HCT116 (cell line): ENCODE results near the gene SSC4D. TPM values are rescaled to one million over a fixed set of nuclear protein-coding genes. Genes with fewer than 3 reads are reported as not detected.

Experiments used
- ATAC-seq: fragments of 200-7000 bp; cut with Tn5 transposase; 2 replicates; pipeline ENCODE4 v1.9.1; 2020; ENCODE audit warnings: mild to moderate bottlenecking, moderate library complexity
- BruUV-seq: library from RNA; stranded (reverse); fragments of 400-500 nt; replicated peaks from 2 replicates; lab custom pipeline; 2021; lab: Mats Ljungman, UMichigan
- CTCF ChIA-PET: fragments of 300-600 bp; sonication (Branson Sonifier 250); formaldehyde crosslinking; loops from one replicate; lab custom pipeline; 2021; ENCODE audit warnings: antibody characterized with exemption; lab: Charles Lee
- POLR2A ChIA-PET: fragments of 300-600, 350-600 bp; sonication (Branson Sonifier 250); formaldehyde crosslinking; loops from one replicate; lab custom pipeline; 2021; ENCODE audit warnings: antibody characterized with exemption; lab: Charles Lee
- RAD21 ChIA-PET, 2 experiments: fragments of 300-600 bp; sonication (Branson Sonifier 250); formaldehyde crosslinking; loops; one replicate each; lab custom pipeline; 2023; ENCODE audit warnings: low total read pairs in 2 of 2; ENCODE audit not compliant: uncharacterized antibody in 2 of 2, unreplicated experiment in 2 of 2, low non-redundant PET in 1 of 2; lab: Charles Lee
- DNase-seq: peaks from one replicate; pipeline ENCODE4 v3.0.0-alpha.2; 2010; ENCODE audit warnings: low read depth, low spot score
- H2AFZ ChIP-seq: fragments of 200-600 bp; shearing (Covaris generic), sonication (generic); 2 replicates; pipeline ENCODE4 v1.6.1; 2017; ENCODE audit warnings: low read depth, mixed run types, mixed read lengths, antibody characterized with exemption, low read length; ENCODE audit not compliant: poor library complexity, severe bottlenecking
- H3K27ac ChIP-seq: 2 replicates; pipeline ENCODE4 v1.5.1; 2012; ENCODE audit warnings: low read depth, low read length
- H3K27me3 ChIP-seq: fragments of 200-600 bp; sonication (generic); 2 replicates; pipeline ENCODE4 v1.6.1; 2016; ENCODE audit warnings: mixed run types, low read length, mixed read lengths; ENCODE audit not compliant: insufficient read depth
- H3K36me3 ChIP-seq, 2 experiments: fragments of 200-500 bp in 1 of 2; fragments of 200-600 bp in 1 of 2; sonication (Bioruptor generic) in 1 of 2; sonication (generic) in 1 of 2; 2 replicates each; pipeline versions ENCODE4 v1.5.1 to v1.6.1; 2014 to 2016; ENCODE audit warnings: low read length in 2 of 2, inconsistent platforms in 1 of 2, mixed read lengths in 1 of 2, mixed run types in 1 of 2; ENCODE audit not compliant: insufficient read depth in 2 of 2, control insufficient read depth in 1 of 2
- H3K4me1 ChIP-seq, 2 experiments: fragments of 200-600 bp in 1 of 2; sonication (generic) in 1 of 2; 2 replicates each; pipeline versions ENCODE4 v1.5.1 to v1.6.1; 2012 to 2017; ENCODE audit warnings: low read length in 2 of 2, inconsistent platforms in 1 of 2, mild to moderate bottlenecking in 1 of 2, mixed read lengths in 1 of 2, mixed run types in 1 of 2, moderate library complexity in 1 of 2; ENCODE audit not compliant: insufficient read depth in 2 of 2, control insufficient read depth in 1 of 2
- H3K4me2 ChIP-seq: fragments of 200-600 bp; sonication (generic); 2 replicates; pipeline ENCODE4 v1.6.1; 2017; ENCODE audit warnings: mixed run types, low read length, mixed read lengths
- H3K4me3 ChIP-seq, 2 experiments: fragments of 200-600 bp in 1 of 2; sonication (generic) in 1 of 2; replicated peaks in 1 of 2; 2 replicates each; pipeline ENCODE4 v1.5.1; 2011 to 2016; ENCODE audit warnings: low read length in 2 of 2, control low read depth in 1 of 2, low read depth in 1 of 2, mild to moderate bottlenecking in 1 of 2, mixed read lengths in 1 of 2, mixed run types in 1 of 2
- H3K79me2 ChIP-seq: fragments of 200-600 bp; sonication (generic); 2 replicates; pipeline ENCODE4 v1.6.1; 2017; ENCODE audit warnings: mild to moderate bottlenecking, mixed run types, low read length, moderate library complexity, mixed read lengths; ENCODE audit not compliant: insufficient read depth
- H3K9ac ChIP-seq: fragments of 200-600 bp; sonication (generic); 2 replicates; pipeline ENCODE4 v1.6.1; 2016; ENCODE audit warnings: low read length, mixed read lengths
- H3K9me2 ChIP-seq: fragments of 200-600 bp; sonication (generic), shearing (Covaris generic); 2 replicates; pipeline ENCODE4 v1.6.1; 2017; ENCODE audit warnings: mixed run types, mild to moderate bottlenecking, moderate library complexity; ENCODE audit not compliant: insufficient read depth
- H3K9me3 ChIP-seq, 2 experiments: fragments of 200-500 bp in 1 of 2; fragments of 200-600 bp in 1 of 2; sonication (Bioruptor generic) in 1 of 2; sonication (generic) in 1 of 2; 2 replicates each; pipeline ENCODE4 v1.6.1; 2014 to 2017; ENCODE audit warnings: low read length in 2 of 2, mixed read lengths in 2 of 2, inconsistent platforms in 1 of 2, low read depth in 1 of 2, mild to moderate bottlenecking in 1 of 2, mixed run types in 1 of 2, moderate library complexity in 1 of 2; ENCODE audit not compliant: control insufficient read depth in 1 of 2, insufficient read depth in 1 of 2
- H4K20me1 ChIP-seq: fragments of 200-600 bp; sonication (generic), shearing (Covaris generic); 2 replicates; pipeline ENCODE4 v1.6.1; 2017; ENCODE audit warnings: mixed run types, mild to moderate bottlenecking, moderate library complexity; ENCODE audit not compliant: insufficient read depth
- CBX3 ChIP-seq: IDR thresholded peaks from 2 replicates; pipeline ENCODE4 v1.6.1; 2012; ENCODE audit warnings: low read depth
- SP1 ChIP-seq: IDR thresholded peaks from 2 replicates; pipeline ENCODE4 v1.6.1; 2012; ENCODE audit warnings: low read depth
- intact Hi-C: fragments of 100-400 bp; cut with micrococcal nuclease; formaldehyde crosslinking; loops from 2 replicates; pipeline ENCODE4 v1.10.0; 2022
- total RNA-seq: library from RNA; stranded (reverse); gene quantifications from one replicate; pipeline ENCODE4 v1.2.1, GENCODE V29; 2021; ENCODE audit not compliant: unreplicated experiment
- TF ChIP-seq, protein P1 (sequence below): IDR thresholded peaks from 2 replicates; pipeline ENCODE4 v1.6.1; 2011; ENCODE audit warnings: mild to moderate bottlenecking, low read length, moderate library complexity; ENCODE audit not compliant: insufficient replicate concordance; ENCODE audit errors: extremely low read depth
- TF ChIP-seq, protein P2 (sequence below), 3 experiments: fragments of 200-600 bp in 1 of 3; sonication (generic) in 1 of 3; IDR thresholded peaks in 2 of 3; conservative IDR thresholded peaks in 1 of 3; 2 replicates each; pipeline ENCODE4 v1.5.1; 2012 to 2017; ENCODE audit warnings: low read depth in 2 of 3, low read length in 2 of 3, antibody characterized with exemption in 1 of 3, borderline replicate concordance in 1 of 3, control low read depth in 1 of 3, mild to moderate bottlenecking in 1 of 3, mixed read lengths in 1 of 3, mixed run types in 1 of 3, moderate library complexity in 1 of 3; ENCODE audit not compliant: insufficient read depth in 1 of 3

SSC4D gene
- total RNA-seq, 1 experiment from 2014 or later, result 1.1 TPM

DNA sequence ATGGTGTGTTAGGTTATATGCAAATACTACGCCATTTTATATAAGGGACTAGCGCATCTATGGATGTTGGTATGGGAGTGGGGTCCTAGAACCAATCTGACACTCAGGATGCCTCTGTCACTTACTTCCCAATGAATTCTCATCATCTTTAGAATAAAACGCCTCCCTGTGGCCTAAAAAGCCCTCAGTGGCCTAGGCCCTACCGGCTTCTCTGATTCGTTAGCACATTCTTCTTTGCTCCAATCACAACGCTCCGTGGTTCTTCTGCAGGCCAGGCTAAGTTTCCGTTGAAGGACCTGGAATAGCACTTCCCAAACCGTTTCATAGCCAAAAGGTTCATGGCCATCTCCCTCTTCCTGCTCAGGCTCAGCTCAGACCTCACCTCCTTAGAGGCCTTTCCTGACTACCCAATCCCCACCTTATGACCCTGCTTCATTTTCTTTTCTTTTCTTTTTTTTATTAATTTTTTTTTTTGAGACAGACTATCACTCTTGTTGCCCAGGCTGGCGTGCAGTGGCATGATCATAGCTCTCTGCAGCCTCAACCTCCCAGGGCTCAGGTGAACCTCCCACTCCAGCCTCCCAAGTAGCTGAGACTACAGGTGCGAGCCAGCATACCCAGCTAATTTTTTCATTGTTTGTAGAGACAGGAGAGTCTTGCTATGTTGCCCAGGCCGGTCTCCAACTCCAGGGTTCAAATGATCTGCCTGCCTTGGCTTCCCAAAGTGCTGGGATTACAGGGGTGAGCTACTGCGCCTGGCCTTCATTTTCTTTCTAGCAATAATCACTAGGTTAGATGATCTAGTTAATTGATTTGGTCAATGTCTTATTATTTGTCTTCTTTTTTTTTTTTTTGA lies 26.2 kb downstream of the SSC4D start:
- H3K79me2 ChIP-seq, result no peaks in the 10 kb centered on the region
- H4K20me1 ChIP-seq, result no peaks in the 10 kb centered on the region
- DNase-seq (peak; percentile 81), ATAC-seq (peak; percentile 49)
- no TSS peak for BruUV-seq
- POLR2A ChIA-PET, result interaction anchor here (1.1 kb wide), 1 partner anchor 24 kb away, joined by 3 read pairs; no protein-coding TSS in a partner anchor
- CTCF ChIA-PET, result no interaction called here
- no peaks in the 10 kb centered on the region for H3K9me2 ChIP-seq
- no peaks in the 10 kb centered on the region for H3K9me3 ChIP-seq
- H2AFZ ChIP-seq, result peak overlapping the region; percentile 7
- H3K4me3 ChIP-seq, result no peak overlapping the region
- H3K27me3 ChIP-seq, result no peaks in the 10 kb centered on the region
- H3K36me3 ChIP-seq, result no peaks in the 10 kb centered on the region
- H3K4me2 ChIP-seq, result no peak overlapping the region
- no peak overlapping the region for H3K9ac ChIP-seq
- intact Hi-C loops, result no loop called here
- peaks cover 22 to 54% of the 10 kb centered on the region in 2 experiments for H3K4me1 ChIP-seq
- peak overlapping the region; percentile 8; the same call in 1 of the 2 replicates for H3K27ac ChIP-seq
- 0 out of 2 replicates have a peak, but pooled peaks have one; percentile 26 for TF ChIP-seq CBX3
- TF ChIP-seq SP1, result peak; percentile 69
- TF ChIP-seq, protein P1, sequence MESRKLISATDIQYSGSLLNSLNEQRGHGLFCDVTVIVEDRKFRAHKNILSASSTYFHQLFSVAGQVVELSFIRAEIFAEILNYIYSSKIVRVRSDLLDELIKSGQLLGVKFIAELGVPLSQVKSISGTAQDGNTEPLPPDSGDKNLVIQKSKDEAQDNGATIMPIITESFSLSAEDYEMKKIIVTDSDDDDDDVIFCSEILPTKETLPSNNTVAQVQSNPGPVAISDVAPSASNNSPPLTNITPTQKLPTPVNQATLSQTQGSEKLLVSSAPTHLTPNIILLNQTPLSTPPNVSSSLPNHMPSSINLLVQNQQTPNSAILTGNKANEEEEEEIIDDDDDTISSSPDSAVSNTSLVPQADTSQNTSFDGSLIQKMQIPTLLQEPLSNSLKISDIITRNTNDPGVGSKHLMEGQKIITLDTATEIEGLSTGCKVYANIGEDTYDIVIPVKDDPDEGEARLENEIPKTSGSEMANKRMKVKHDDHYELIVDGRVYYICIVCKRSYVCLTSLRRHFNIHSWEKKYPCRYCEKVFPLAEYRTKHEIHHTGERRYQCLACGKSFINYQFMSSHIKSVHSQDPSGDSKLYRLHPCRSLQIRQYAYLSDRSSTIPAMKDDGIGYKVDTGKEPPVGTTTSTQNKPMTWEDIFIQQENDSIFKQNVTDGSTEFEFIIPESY, result no peak
- TF ChIP-seq, protein P2, sequence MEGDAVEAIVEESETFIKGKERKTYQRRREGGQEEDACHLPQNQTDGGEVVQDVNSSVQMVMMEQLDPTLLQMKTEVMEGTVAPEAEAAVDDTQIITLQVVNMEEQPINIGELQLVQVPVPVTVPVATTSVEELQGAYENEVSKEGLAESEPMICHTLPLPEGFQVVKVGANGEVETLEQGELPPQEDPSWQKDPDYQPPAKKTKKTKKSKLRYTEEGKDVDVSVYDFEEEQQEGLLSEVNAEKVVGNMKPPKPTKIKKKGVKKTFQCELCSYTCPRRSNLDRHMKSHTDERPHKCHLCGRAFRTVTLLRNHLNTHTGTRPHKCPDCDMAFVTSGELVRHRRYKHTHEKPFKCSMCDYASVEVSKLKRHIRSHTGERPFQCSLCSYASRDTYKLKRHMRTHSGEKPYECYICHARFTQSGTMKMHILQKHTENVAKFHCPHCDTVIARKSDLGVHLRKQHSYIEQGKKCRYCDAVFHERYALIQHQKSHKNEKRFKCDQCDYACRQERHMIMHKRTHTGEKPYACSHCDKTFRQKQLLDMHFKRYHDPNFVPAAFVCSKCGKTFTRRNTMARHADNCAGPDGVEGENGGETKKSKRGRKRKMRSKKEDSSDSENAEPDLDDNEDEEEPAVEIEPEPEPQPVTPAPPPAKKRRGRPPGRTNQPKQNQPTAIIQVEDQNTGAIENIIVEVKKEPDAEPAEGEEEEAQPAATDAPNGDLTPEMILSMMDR (IDR thresholded peaks at IDR 0.05 in 2 of 3, conservative IDR thresholded peaks at IDR 0.05 in 1 of 3; ENCODE audit: borderline replicate concordance in 1 of 3, insufficient read depth in 1 of 3, low read depth in 2 of 3, low read length in 2 of 3), result peak in 2 of 3 experiments; percentile 18 to 28; a peak in 3 of 6 replicates
- RAD21 ChIA-PET, result no interaction called here
